HK-2 (cell line): Measurements from ENCODE around the gene LRRC45.

ENCODE experiments used
- DNase-seq: peaks from one replicate; pipeline ENCODE4 v3.0.0-alpha.2; 2018; ENCODE audit not compliant: unreplicated experiment

Gene LRRC45

GRCh38 chr17:81993729-81994592 lies 29.1 kb upstream of the LRRC45 start:
- no peak for DNase-seq

GRCh38 chr17:81994593-81995462 lies 28.3 kb upstream of the LRRC45 start:
- DNase-seq, result no peak

- DNase-seq, result no peak
Observed at GRCh38 chr17:81995463-81996231, 27.5 kb upstream of the LRRC45 start.

- no peak for DNase-seq
Observed at GRCh38 chr17:81996232-81996756, 26.8 kb upstream of the LRRC45 start.

GRCh38 chr17:81996757-81997441 lies 26.2 kb upstream of the LRRC45 start:
- no peak for DNase-seq

- DNase-seq, result no peak
Observed at GRCh38 chr17:81998212-81998611, 24.9 kb upstream of the LRRC45 start.

- DNase-seq, result no peak
Observed at GRCh38 chr17:81998691-81999438, 24.2 kb upstream of the LRRC45 start.

- no peak for DNase-seq
Observed at GRCh38 chr17:81999587-81999975, 23.5 kb upstream of the LRRC45 start.

GRCh38 chr17:81999976-82000802 lies 22.9 kb upstream of the LRRC45 start:
- no peak for DNase-seq

GRCh38 chr17:82000803-82001570 lies 22.1 kb upstream of the LRRC45 start:
- DNase-seq, result no peak

GRCh38 chr17:82001571-82002056 lies 21.5 kb upstream of the LRRC45 start:
- DNase-seq, result no peak

- peak; percentile 96 for DNase-seq
Observed at GRCh38 chr17:82003411-82004381, 19.4 kb upstream of the LRRC45 start.

- no peak for DNase-seq
Observed at GRCh38 chr17:82004517-82005455, 18.3 kb upstream of the LRRC45 start.

GRCh38 chr17:82005701-82006348 lies 17.3 kb upstream of the LRRC45 start:
- DNase-seq, result no peak

- no peak for DNase-seq
Observed at GRCh38 chr17:82006468-82007227, 16.5 kb upstream of the LRRC45 start.
